Activated CD8-positive, alpha-beta T cell treated with anti-CD3 and anti-CD28 coated beads for 36 hours (primary cell): Measurements from ENCODE around the gene FAM200C. TPM values are rescaled to one million over a fixed set of nuclear protein-coding genes. Genes with fewer than 3 reads are reported as not detected.
A peak's percentile ranks its signal among the peaks of the same experiment; 100 is the strongest.

Source experiments
- ATAC-seq: fragments of 200-7000 bp; cut with Tn5 transposase; one replicate; pipeline ENCODE4 v1.10.0; 2021; ENCODE audit warnings: mild to moderate bottlenecking, moderate library complexity
- CTCF ChIA-PET: fragments of 350-600 bp; sonication (Branson Sonifier 250); formaldehyde crosslinking; loops from one replicate; lab custom pipeline; 2021; ENCODE audit warnings: antibody characterized with exemption; lab: Charles Lee
- POLR2A ChIA-PET: fragments of 350-600 bp; sonication (Branson Sonifier 250); formaldehyde crosslinking; loops from one replicate; lab custom pipeline; 2021; ENCODE audit warnings: antibody characterized with exemption; lab: Charles Lee
- DNase-seq: peaks from one replicate; pipeline ENCODE4 v3.0.0-alpha.2; 2020
- H3K27ac Mint-ChIP-seq: one replicate; pipeline ENCODE4 v1.8.0; 2021; ENCODE audit warnings: mild to moderate bottlenecking, mixed read lengths
- H3K27me3 Mint-ChIP-seq: one replicate; pipeline ENCODE4 v1.8.0; 2021; ENCODE audit warnings: mixed read lengths
- H3K36me3 Mint-ChIP-seq: one replicate; pipeline ENCODE4 v1.8.0; 2021; ENCODE audit warnings: low read depth, mixed read lengths
- H3K4me1 Mint-ChIP-seq: one replicate; pipeline ENCODE4 v1.8.0; 2021; ENCODE audit warnings: low read depth, mixed read lengths
- H3K4me3 Mint-ChIP-seq: one replicate; pipeline ENCODE4 v1.8.0; 2021; ENCODE audit warnings: mild to moderate bottlenecking, moderate library complexity, mixed read lengths
- H3K9me3 Mint-ChIP-seq: one replicate; pipeline ENCODE4 v1.8.0; 2021; ENCODE audit warnings: mixed read lengths
- intact Hi-C: fragments of 100-400 bp; cut with micrococcal nuclease; formaldehyde crosslinking; loops from one replicate; pipeline ENCODE4 v1.10.0; 2022
- total RNA-seq, 2 experiments: library from RNA; stranded (reverse); gene quantifications; one replicate each; pipeline ENCODE4 v1.2.3, GENCODE V29; 2021
- TF ChIP-seq, protein P1 (sequence below): fragments of 200-600 bp; IDR thresholded peaks from one replicate; pipeline ENCODE4 v1.8.0; 2022; ENCODE audit warnings: antibody characterized with exemption, mild to moderate bottlenecking

The FAM200C gene
- total RNA-seq, 2 experiments from 2014 or later, result 0.83 to 0.97 TPM

DNA sequence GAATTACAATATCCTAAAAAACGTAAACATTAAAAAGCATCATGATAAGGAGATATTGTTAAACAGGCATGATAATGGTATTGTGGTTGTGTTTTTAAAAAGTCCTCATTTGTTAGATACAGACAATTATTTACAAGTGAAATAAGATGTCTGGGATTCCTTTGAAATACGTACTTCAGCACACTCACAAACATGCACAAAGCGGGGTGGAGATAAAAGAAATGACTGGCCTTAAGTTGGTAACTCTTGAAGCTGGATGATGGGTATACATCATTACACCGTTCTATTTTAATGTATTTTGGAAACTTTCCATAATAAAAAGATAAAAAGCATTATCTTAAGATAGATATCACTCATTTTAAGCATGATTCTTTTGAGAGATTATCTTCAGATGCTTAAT lies 1.0 kb downstream of the FAM200C start:
- H3K36me3 Mint-ChIP-seq, result peaks cover 10% of the 10 kb centered on the region
- ChIA-PET POLR2A (interaction anchor here (1.0 to 1.9 kb wide), 2 partner anchors 19 to 27 kb away, joined by 3 to 8 read pairs; partner anchors contain the start of gene SLU7), CTCF (interaction anchor here (0.7 to 2.0 kb wide), 2 partner anchors 40 to 377 kb away, joined by 3 to 7 read pairs; no protein-coding TSS in a partner anchor)
- TF ChIP-seq, protein P1, sequence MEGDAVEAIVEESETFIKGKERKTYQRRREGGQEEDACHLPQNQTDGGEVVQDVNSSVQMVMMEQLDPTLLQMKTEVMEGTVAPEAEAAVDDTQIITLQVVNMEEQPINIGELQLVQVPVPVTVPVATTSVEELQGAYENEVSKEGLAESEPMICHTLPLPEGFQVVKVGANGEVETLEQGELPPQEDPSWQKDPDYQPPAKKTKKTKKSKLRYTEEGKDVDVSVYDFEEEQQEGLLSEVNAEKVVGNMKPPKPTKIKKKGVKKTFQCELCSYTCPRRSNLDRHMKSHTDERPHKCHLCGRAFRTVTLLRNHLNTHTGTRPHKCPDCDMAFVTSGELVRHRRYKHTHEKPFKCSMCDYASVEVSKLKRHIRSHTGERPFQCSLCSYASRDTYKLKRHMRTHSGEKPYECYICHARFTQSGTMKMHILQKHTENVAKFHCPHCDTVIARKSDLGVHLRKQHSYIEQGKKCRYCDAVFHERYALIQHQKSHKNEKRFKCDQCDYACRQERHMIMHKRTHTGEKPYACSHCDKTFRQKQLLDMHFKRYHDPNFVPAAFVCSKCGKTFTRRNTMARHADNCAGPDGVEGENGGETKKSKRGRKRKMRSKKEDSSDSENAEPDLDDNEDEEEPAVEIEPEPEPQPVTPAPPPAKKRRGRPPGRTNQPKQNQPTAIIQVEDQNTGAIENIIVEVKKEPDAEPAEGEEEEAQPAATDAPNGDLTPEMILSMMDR, result no peak
- peak overlapping the region; percentile 81 for H3K4me3 Mint-ChIP-seq
- intact Hi-C loops, result no loop called here
- no peak overlapping the region for H3K27ac Mint-ChIP-seq
- H3K9me3 Mint-ChIP-seq, result no peaks in the 10 kb centered on the region
- peaks cover 14% of the 10 kb centered on the region for H3K4me1 Mint-ChIP-seq
- H3K27me3 Mint-ChIP-seq, result no peaks in the 10 kb centered on the region
- DNase-seq (no peak), ATAC-seq (no peak)

DNA sequence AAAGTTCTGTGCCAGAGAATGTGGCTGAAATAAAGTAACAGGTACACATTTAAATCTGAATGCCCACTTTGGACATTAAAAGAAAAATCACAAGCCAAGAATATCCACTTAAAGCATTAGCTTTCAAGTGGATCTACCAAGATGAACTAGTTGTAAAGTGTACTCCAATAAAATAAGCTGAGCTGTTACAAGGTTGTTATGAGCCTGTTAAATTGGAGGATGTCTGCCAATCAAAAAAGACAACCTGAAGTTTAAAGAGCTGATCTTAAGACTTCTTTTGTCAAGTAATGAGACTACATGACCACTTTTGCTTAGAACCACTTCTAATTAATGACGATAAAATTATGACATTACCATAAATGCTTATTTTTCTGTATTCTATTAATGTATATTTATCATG lies 2.4 kb downstream of the FAM200C start:
- Mint-ChIP-seq H3K27me3 (no peaks in the 10 kb centered on the region), H3K27ac (no peak overlapping the region), H3K4me1 (peaks cover 14% of the 10 kb centered on the region), H3K36me3 (peaks cover 4% of the 10 kb centered on the region), H3K4me3 (no peak overlapping the region), H3K9me3 (no peaks in the 10 kb centered on the region)
- ATAC-seq (no peak), DNase-seq (no peak)
- POLR2A ChIA-PET, result no interaction called here
- TF ChIP-seq, protein P1, result no peak
- CTCF ChIA-PET, result interaction anchor here (1.0 kb wide), 1 partner anchor 52 kb away, joined by 3 read pairs; no protein-coding TSS in a partner anchor
- intact Hi-C loops, result no loop called here

DNA sequence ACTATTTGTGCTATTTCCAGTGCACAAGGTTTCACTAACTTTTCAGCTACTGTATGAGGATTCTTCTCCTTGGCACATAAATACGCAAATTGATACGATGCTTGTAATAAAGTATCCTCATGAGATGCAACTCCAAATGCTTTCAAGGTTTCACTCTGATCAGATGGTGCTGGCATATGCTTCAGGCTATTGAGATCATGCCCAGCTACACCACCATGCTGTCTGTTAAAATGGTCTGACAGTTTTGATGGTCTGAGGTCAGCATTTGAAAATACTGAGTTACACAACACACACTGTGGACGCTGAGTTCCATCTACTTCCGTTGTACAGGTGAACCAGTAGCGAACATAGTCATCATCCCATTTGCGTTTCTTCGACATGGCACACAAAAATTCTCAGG lies 4.7 kb downstream of the FAM200C start:
- no peaks in the 10 kb centered on the region for H3K36me3 Mint-ChIP-seq
- intact Hi-C loops, result no loop called here
- no peak for ATAC-seq
- no peak overlapping the region for H3K4me3 Mint-ChIP-seq
- peaks cover 9% of the 10 kb centered on the region for H3K4me1 Mint-ChIP-seq
- H3K9me3 Mint-ChIP-seq, result no peaks in the 10 kb centered on the region
- POLR2A ChIA-PET, result no interaction called here
- no peaks in the 10 kb centered on the region for H3K27me3 Mint-ChIP-seq
- H3K27ac Mint-ChIP-seq, result no peak overlapping the region
- CTCF ChIA-PET, result interaction anchor here (1.0 kb wide), 1 partner anchor 44 kb away, joined by 3 read pairs; no protein-coding TSS in a partner anchor
- TF ChIP-seq, protein P1, result no peak
- DNase-seq, result no peak

DNA sequence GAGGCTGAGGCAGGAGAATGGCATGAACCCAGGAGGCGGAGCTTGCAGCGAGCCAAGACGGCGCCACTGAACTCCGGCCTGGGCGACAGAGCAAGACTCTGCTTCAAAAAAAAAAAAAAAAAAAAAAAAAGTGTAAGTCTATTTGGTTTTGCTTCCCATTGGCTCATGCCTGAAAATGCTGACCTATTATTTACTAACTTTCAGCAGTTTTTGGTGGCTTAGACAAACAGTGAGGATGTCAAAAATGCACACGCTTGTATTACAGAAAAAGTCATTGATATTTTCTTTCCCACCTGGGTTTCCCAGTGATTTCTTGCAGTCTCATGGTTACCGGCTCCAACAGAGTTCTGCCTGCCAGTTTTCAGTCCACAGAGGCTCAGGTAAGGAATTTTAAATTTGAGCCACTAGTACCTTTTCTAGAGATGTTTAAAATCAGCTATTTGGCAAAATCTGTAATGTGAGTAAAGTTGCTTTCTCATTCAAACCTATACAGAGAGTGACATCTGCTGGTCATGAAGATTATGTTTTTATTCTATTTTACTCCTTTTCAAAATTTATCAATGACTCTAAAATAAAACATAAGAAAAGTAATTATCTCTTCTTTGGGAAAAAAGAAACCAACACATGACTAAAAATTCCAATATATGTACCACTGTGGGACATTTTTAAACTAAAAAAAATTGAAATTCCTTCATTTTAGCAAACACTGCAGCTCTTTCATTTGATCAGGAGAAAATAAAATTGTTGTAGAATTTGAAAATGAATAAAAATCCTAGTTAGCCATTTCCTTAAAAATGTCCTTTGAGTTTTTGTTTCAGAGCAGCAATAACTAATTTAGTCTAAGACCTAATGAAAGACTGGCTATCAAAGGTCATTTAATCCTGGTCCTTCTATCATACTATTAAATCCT lies 8.8 kb downstream of the FAM200C start:
- TF ChIP-seq, protein P1, result peak; percentile 56
- Mint-ChIP-seq H3K27me3 (no peaks in the 10 kb centered on the region), H3K27ac (no peak overlapping the region), H3K4me3 (no peak overlapping the region), H3K9me3 (peaks cover 10% of the 10 kb centered on the region), H3K4me1 (no peaks in the 10 kb centered on the region), H3K36me3 (peaks cover 6% of the 10 kb centered on the region)
- intact Hi-C loops, result no loop called here
- CTCF ChIA-PET, result interaction anchor here (0.6 to 2.7 kb wide), 18 partner anchors 9 to 1621 kb away, joined by 3 to 14 read pairs (median 5); partner anchors contain the start of genes FAM200C and TTC1
- POLR2A ChIA-PET, result no interaction called here
- ATAC-seq (no peak), DNase-seq (no peak)

DNA sequence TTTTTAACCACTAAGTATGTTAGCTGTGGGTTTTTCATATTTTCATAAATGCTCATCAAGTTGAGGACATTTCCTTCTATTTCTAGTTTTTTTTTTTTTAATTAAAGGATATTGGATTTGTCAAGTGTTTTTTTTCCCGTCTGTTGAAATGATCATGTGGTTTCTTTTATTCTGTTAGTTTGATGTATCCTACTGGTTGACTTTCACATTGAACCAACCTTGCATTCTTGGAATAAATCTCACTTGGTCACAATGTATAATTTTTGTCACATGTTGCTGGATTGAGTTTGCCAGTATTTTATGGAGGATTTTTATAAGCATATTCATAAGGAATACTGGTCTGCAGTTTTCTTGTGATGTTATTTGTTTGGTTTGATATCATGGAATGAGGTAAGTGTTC lies 12.4 kb downstream of the FAM200C start:
- CTCF ChIA-PET, result no interaction called here
- no peak for DNase-seq
- TF ChIP-seq, protein P1, result no peak
- H3K9me3 Mint-ChIP-seq, result peaks cover 10% of the 10 kb centered on the region
- no peaks in the 10 kb centered on the region for H3K27me3 Mint-ChIP-seq
- no peak for ATAC-seq
- H3K36me3 Mint-ChIP-seq, result peaks cover 6% of the 10 kb centered on the region
- H3K4me3 Mint-ChIP-seq, result no peak overlapping the region
- intact Hi-C loops, result no loop called here
- no peaks in the 10 kb centered on the region for H3K4me1 Mint-ChIP-seq
- POLR2A ChIA-PET, result no interaction called here
- H3K27ac Mint-ChIP-seq, result no peak overlapping the region
